ENCODE data around the gene NOTUM.

NOTUM gene

GRCh38 chr17:81926451-81927151 is 34.4 kb downstream of the NOTUM start (continued):
- TF ChIP-seq ZNF777 (tag by site-specific recombination; IDR thresholded peaks at IDR 0.05; ENCODE audit: borderline replicate concordance) = no peak
- peak; percentile 87 for TF ChIP-seq ZBTB10 (tag by site-specific recombination; IDR thresholded peaks at IDR 0.05)
- TF ChIP-seq ZNF121 (tag by site-specific recombination; IDR thresholded peaks at IDR 0.05) = no peak
- TF ChIP-seq ZBTB21 (tag by site-specific recombination; IDR thresholded peaks at IDR 0.05) = peak; percentile 92
- TF ChIP-seq KLF10 (tag by site-specific recombination; IDR thresholded peaks at IDR 0.05) = no peak
- no peak for TF ChIP-seq ZNF366 (tag by site-specific recombination; conservative IDR thresholded peaks at IDR 0.05)
- TF ChIP-seq ZNF239 (tag by site-specific recombination; IDR thresholded peaks at IDR 0.05) = no peak
- TF ChIP-seq ZFP41 (tag by site-specific recombination; IDR thresholded peaks at IDR 0.05; ENCODE audit: borderline replicate concordance) = no peak
- no peak for TF ChIP-seq REST (tag by site-specific recombination; IDR thresholded peaks at IDR 0.05)
- no peak for TF ChIP-seq CTCF (tag by site-specific recombination; IDR thresholded peaks at IDR 0.05)
- TF ChIP-seq ZNF433 (tag by site-specific recombination; IDR thresholded peaks at IDR 0.05; ENCODE audit: low read depth) = no peak
- peak; percentile 89 for TF ChIP-seq SP7 (tag by site-specific recombination; IDR thresholded peaks at IDR 0.05)
- TF ChIP-seq YY1 (tag by site-specific recombination; IDR thresholded peaks at IDR 0.05) = peak; percentile 5; the same call in 1 of the 2 replicates
- no peak for TF ChIP-seq ZNF701 (tag by site-specific recombination; IDR thresholded peaks at IDR 0.05)
- no peak for TF ChIP-seq ZNF596 (tag by site-specific recombination; IDR thresholded peaks at IDR 0.05)
- TF ChIP-seq ZNF157 (tag by site-specific recombination; IDR thresholded peaks at IDR 0.05) = no peak
- TF ChIP-seq ZSCAN5A (tag by site-specific recombination; IDR thresholded peaks at IDR 0.05) = no peak
- TF ChIP-seq KLF7 (tag by site-specific recombination; IDR thresholded peaks at IDR 0.05; ENCODE audit: borderline replicate concordance) = no peak; the same call in none of the 2 replicates
- no peak for TF ChIP-seq ZNF645 (tag by site-specific recombination; IDR thresholded peaks at IDR 0.05)
- peak; percentile 91 for TF ChIP-seq ZBTB17 (tag by site-specific recombination; IDR thresholded peaks at IDR 0.05)
- peak; percentile 79 for TF ChIP-seq SP2 (tag by site-specific recombination; IDR thresholded peaks at IDR 0.05)
- TF ChIP-seq ZNF514 (tag by site-specific recombination; IDR thresholded peaks at IDR 0.05) = no peak
- TF ChIP-seq ZSCAN23 (tag by site-specific recombination; IDR thresholded peaks at IDR 0.05) = no peak; the same call in 1 of the 2 replicates
- TF ChIP-seq ZXDB (tag by site-specific recombination; IDR thresholded peaks at IDR 0.05) = no peak
- no peak for TF ChIP-seq PBX3 (CRISPR knock-in tag; IDR thresholded peaks at IDR 0.05)
- TF ChIP-seq ZNF292 (tag by site-specific recombination; IDR thresholded peaks at IDR 0.05; ENCODE audit: borderline replicate concordance, low read depth) = no peak
- peak; percentile 29; the same call in 1 of the 2 replicates for TF ChIP-seq ZFP37 (tag by site-specific recombination; IDR thresholded peaks at IDR 0.05)
- no peak; the same call in 1 of the 2 replicates for TF ChIP-seq ZNF561 (tag by site-specific recombination; IDR thresholded peaks at IDR 0.05; ENCODE audit: borderline replicate concordance)
- no peak for TF ChIP-seq ZNF223 (tag by site-specific recombination; IDR thresholded peaks at IDR 0.05)

Measured in HEK293 (cell line).